ENCODE results near the gene MC3R. TPM values are rescaled to one million over a fixed set of nuclear protein-coding genes. Genes with fewer than 3 reads are reported as not detected.

MC3R gene
- not detected for total RNA-seq
- polyA plus RNA-seq, result not detected

- H3K27me3 Mint-ChIP-seq, result peaks cover 28% of the 10 kb centered on the region in 2 donors
- CTCF ChIA-PET (ENCODE audit: partially characterized antibody), result interaction anchor here (0.6 to 0.7 kb wide), 2 partner anchors 9 to 1566 kb away, joined by 3 read pairs; no protein-coding TSS in a partner anchor
Measured at GRCh38 chr20:56247954-56248782, at the start of gene MC3R. MC3R (plus strand) TSS chr20:56248732; CDS start chr20:56248844, 112 bp downstream.

GRCh38 chr20:56200456-56200855, 48.1 kb upstream of the MC3R start:
- Histone ChIP-seq H3K27ac (ENCODE audit: low read depth, low read length) (no peak overlapping the region), H3K36me3 (ENCODE audit: insufficient read depth, low read length) (no peaks in the 10 kb centered on the region), H3K4me3 (ENCODE audit: low read length in 2 of 2) (no peak overlapping the region), H3K9me3 (ENCODE audit: control insufficient read depth in 1 of 2, low read length in 2 of 2) (peaks cover 0 to 9% of the 10 kb centered on the region in 2 donors), H3K27me3 (ENCODE audit: insufficient read depth, low read length) (no peaks in the 10 kb centered on the region), H3K4me1 (ENCODE audit: insufficient read depth, low read length) (no peaks in the 10 kb centered on the region)
- ChIA-PET CTCF (ENCODE audit: partially characterized antibody) (no interaction called here), POLR2A (ENCODE audit: partially characterized antibody) (no interaction called here)
- no peaks in the 10 kb centered on the region for H3K36me3 Mint-ChIP-seq
- no peak overlapping the region for H3K4me3 Mint-ChIP-seq
- DNase-seq, result no peak
- intact Hi-C loops (cut with micrococcal nuclease), result no loop called here
- H3K9me3 Mint-ChIP-seq, result peaks cover 2 to 39% (median 25%) of the 10 kb centered on the region in 8 donors
- H3K27me3 Mint-ChIP-seq, result peaks cover 0 to 1% of the 10 kb centered on the region in 2 donors
- H3K27ac Mint-ChIP-seq, result peak overlapping the region in 1 of 7 donors; percentile 0
- H3K4me1 Mint-ChIP-seq, result no peaks in the 10 kb centered on the region

More at GRCh38 chr20:56247954-56248782, at the start of gene MC3R:
- H3K27me3 ChIP-seq (ENCODE audit: insufficient read depth, low read length), result no peaks in the 10 kb centered on the region
- H3K9me3 ChIP-seq (ENCODE audit: control insufficient read depth in 1 of 2, low read length in 2 of 2), result no peaks in the 10 kb centered on the region
- intact Hi-C loops (cut with micrococcal nuclease), result no loop called here
- H3K9me3 Mint-ChIP-seq, result peaks cover 0 to 1% (median 0%) of the 10 kb centered on the region in 8 donors
- H3K4me3 Mint-ChIP-seq, result no peak within 1 kb of the TSS
- POLR2A ChIA-PET (ENCODE audit: partially characterized antibody), result no interaction called here
- peak in 4 of 5 donors; percentile 3 to 20 (median 9) for DNase-seq
- peak within 1 kb of the TSS in 1 of 7 donors; percentile 33 for H3K27ac Mint-ChIP-seq
- no peaks in the 10 kb centered on the region for H3K36me3 ChIP-seq (ENCODE audit: insufficient read depth, low read length)
- no peaks in the 10 kb centered on the region for H3K4me1 ChIP-seq (ENCODE audit: insufficient read depth, low read length)
- H3K27ac ChIP-seq (ENCODE audit: low read depth, low read length), result no peak within 1 kb of the TSS
- no peaks in the 10 kb centered on the region for H3K36me3 Mint-ChIP-seq
- no peak within 1 kb of the TSS for H3K4me3 ChIP-seq (ENCODE audit: low read length in 2 of 2)
- H3K4me1 Mint-ChIP-seq, result no peaks in the 10 kb centered on the region

- POLR2A ChIA-PET (ENCODE audit: partially characterized antibody), result no interaction called here
- Mint-ChIP-seq H3K4me1 (no peaks in the 10 kb centered on the region), H3K4me3 (no peak overlapping the region), H3K27ac (no peak overlapping the region), H3K36me3 (no peaks in the 10 kb centered on the region), H3K27me3 (peaks cover 1 to 3% of the 10 kb centered on the region in 2 donors), H3K9me3 (peaks cover 2 to 33% (median 25%) of the 10 kb centered on the region in 8 donors)
- H3K27me3 ChIP-seq (ENCODE audit: insufficient read depth, low read length), result peaks cover 3% of the 10 kb centered on the region
- peaks cover 0 to 9% of the 10 kb centered on the region in 2 donors for H3K9me3 ChIP-seq (ENCODE audit: control insufficient read depth in 1 of 2, low read length in 2 of 2)
- no peak for DNase-seq
- no peak overlapping the region for H3K4me3 ChIP-seq (ENCODE audit: low read length in 2 of 2)
- H3K27ac ChIP-seq (ENCODE audit: low read depth, low read length), result no peak overlapping the region
- intact Hi-C loops (cut with micrococcal nuclease), result no loop called here
- CTCF ChIA-PET (ENCODE audit: partially characterized antibody), result no interaction called here
- no peaks in the 10 kb centered on the region for H3K4me1 ChIP-seq (ENCODE audit: insufficient read depth, low read length)
- no peaks in the 10 kb centered on the region for H3K36me3 ChIP-seq (ENCODE audit: insufficient read depth, low read length)
Measured at GRCh38 chr20:56202493-56203077, 45.9 kb upstream of the MC3R start.

GRCh38 chr20:56204206-56204605, 44.3 kb upstream of the MC3R start:
- peaks cover 0 to 9% of the 10 kb centered on the region in 2 donors for H3K9me3 ChIP-seq (ENCODE audit: control insufficient read depth in 1 of 2, low read length in 2 of 2)
- Mint-ChIP-seq H3K27ac (no peak overlapping the region), H3K9me3 (peaks cover 2 to 23% (median 20%) of the 10 kb centered on the region in 8 donors), H3K4me3 (no peak overlapping the region), H3K36me3 (no peaks in the 10 kb centered on the region), H3K4me1 (no peaks in the 10 kb centered on the region), H3K27me3 (peaks cover 1 to 3% of the 10 kb centered on the region in 2 donors)
- ChIA-PET CTCF (ENCODE audit: partially characterized antibody) (no interaction called here), POLR2A (ENCODE audit: partially characterized antibody) (no interaction called here)
- H3K36me3 ChIP-seq (ENCODE audit: insufficient read depth, low read length), result no peaks in the 10 kb centered on the region
- H3K27me3 ChIP-seq (ENCODE audit: insufficient read depth, low read length), result peaks cover 3% of the 10 kb centered on the region
- DNase-seq, result no peak
- no peaks in the 10 kb centered on the region for H3K4me1 ChIP-seq (ENCODE audit: insufficient read depth, low read length)
- no peak overlapping the region for H3K27ac ChIP-seq (ENCODE audit: low read depth, low read length)
- no peak overlapping the region for H3K4me3 ChIP-seq (ENCODE audit: low read length in 2 of 2)
- intact Hi-C loops (cut with micrococcal nuclease), result no loop called here

- ChIA-PET CTCF (ENCODE audit: partially characterized antibody) (no interaction called here), POLR2A (ENCODE audit: partially characterized antibody) (no interaction called here)
- H3K4me1 ChIP-seq (ENCODE audit: insufficient read depth, low read length), result no peaks in the 10 kb centered on the region
- H3K27ac ChIP-seq (ENCODE audit: low read depth, low read length), result no peak overlapping the region
- H3K27me3 ChIP-seq (ENCODE audit: insufficient read depth, low read length), result peaks cover 3% of the 10 kb centered on the region
- intact Hi-C loops (cut with micrococcal nuclease), result no loop called here
- Mint-ChIP-seq H3K9me3 (peaks cover 0 to 12% (median 10%) of the 10 kb centered on the region in 8 donors), H3K36me3 (no peaks in the 10 kb centered on the region), H3K4me1 (no peaks in the 10 kb centered on the region), H3K4me3 (no peak overlapping the region), H3K27me3 (peaks cover 1 to 3% of the 10 kb centered on the region in 2 donors), H3K27ac (no peak overlapping the region)
- H3K4me3 ChIP-seq (ENCODE audit: low read length in 2 of 2), result no peak overlapping the region
- H3K9me3 ChIP-seq (ENCODE audit: control insufficient read depth in 1 of 2, low read length in 2 of 2), result peaks cover 0 to 6% of the 10 kb centered on the region in 2 donors
- no peak for DNase-seq
- no peaks in the 10 kb centered on the region for H3K36me3 ChIP-seq (ENCODE audit: insufficient read depth, low read length)
Measured at GRCh38 chr20:56205346-56205745, 43.2 kb upstream of the MC3R start.

GRCh38 chr20:56207656-56208055, 40.9 kb upstream of the MC3R start:
- intact Hi-C loops (cut with micrococcal nuclease), result no loop called here
- Mint-ChIP-seq H3K36me3 (no peaks in the 10 kb centered on the region), H3K4me1 (no peaks in the 10 kb centered on the region), H3K9me3 (no peaks in the 10 kb centered on the region), H3K27ac (no peak overlapping the region), H3K27me3 (peaks cover 1 to 6% of the 10 kb centered on the region in 2 donors), H3K4me3 (no peak overlapping the region)
- Histone ChIP-seq H3K27ac (ENCODE audit: low read depth, low read length) (no peak overlapping the region), H3K4me3 (ENCODE audit: low read length in 2 of 2) (no peak overlapping the region), H3K4me1 (ENCODE audit: insufficient read depth, low read length) (no peaks in the 10 kb centered on the region), H3K36me3 (ENCODE audit: insufficient read depth, low read length) (no peaks in the 10 kb centered on the region), H3K9me3 (ENCODE audit: control insufficient read depth in 1 of 2, low read length in 2 of 2) (no peaks in the 10 kb centered on the region), H3K27me3 (ENCODE audit: insufficient read depth, low read length) (peaks cover 3% of the 10 kb centered on the region)
- CTCF ChIA-PET (ENCODE audit: partially characterized antibody), result no interaction called here
- POLR2A ChIA-PET (ENCODE audit: partially characterized antibody), result no interaction called here
- no peak for DNase-seq

- ChIA-PET CTCF (ENCODE audit: partially characterized antibody) (no interaction called here), POLR2A (ENCODE audit: partially characterized antibody) (no interaction called here)
- H3K27me3 ChIP-seq (ENCODE audit: insufficient read depth, low read length), result peaks cover 3% of the 10 kb centered on the region
- Mint-ChIP-seq H3K36me3 (no peaks in the 10 kb centered on the region), H3K4me1 (no peaks in the 10 kb centered on the region), H3K27ac (no peak overlapping the region), H3K4me3 (no peak overlapping the region), H3K9me3 (no peaks in the 10 kb centered on the region), H3K27me3 (peaks cover 1 to 6% of the 10 kb centered on the region in 2 donors)
- DNase-seq, result no peak
- no peak overlapping the region for H3K27ac ChIP-seq (ENCODE audit: low read depth, low read length)
- intact Hi-C loops (cut with micrococcal nuclease), result no loop called here
- H3K9me3 ChIP-seq (ENCODE audit: control insufficient read depth in 1 of 2, low read length in 2 of 2), result no peaks in the 10 kb centered on the region
- H3K4me3 ChIP-seq (ENCODE audit: low read length in 2 of 2), result no peak overlapping the region
- no peaks in the 10 kb centered on the region for H3K4me1 ChIP-seq (ENCODE audit: insufficient read depth, low read length)
- H3K36me3 ChIP-seq (ENCODE audit: insufficient read depth, low read length), result no peaks in the 10 kb centered on the region
Measured at GRCh38 chr20:56208121-56208520, 40.4 kb upstream of the MC3R start.

Data from CD4-positive, alpha-beta memory T cell (primary cell).